LNCaP clone FGC (cell line): ENCODE data around the gene UNC13B.
"Not testable (repeated sequence)": the region's sequence is repeated elsewhere in the genome, so short reads cannot be mapped to it uniquely, and the experiment has no call there.

Experiments
- DNase-seq: peaks from one replicate; pipeline ENCODE4 v3.0.0-alpha.2; 2011; ENCODE audit warnings: low read depth
- H3K4me3 ChIP-seq: 2 replicates; pipeline ENCODE4 v1.5.1; 2011; ENCODE audit warnings: mild to moderate bottlenecking, low read depth, low read length, control low read depth
- TF ChIP-seq, protein P1 (sequence below): IDR thresholded peaks from 2 replicates; pipeline ENCODE4 v1.5.1; 2012; ENCODE audit warnings: mild to moderate bottlenecking; ENCODE audit not compliant: control insufficient read depth, insufficient read depth; ENCODE audit errors: extremely low read depth

The UNC13B gene

DNA sequence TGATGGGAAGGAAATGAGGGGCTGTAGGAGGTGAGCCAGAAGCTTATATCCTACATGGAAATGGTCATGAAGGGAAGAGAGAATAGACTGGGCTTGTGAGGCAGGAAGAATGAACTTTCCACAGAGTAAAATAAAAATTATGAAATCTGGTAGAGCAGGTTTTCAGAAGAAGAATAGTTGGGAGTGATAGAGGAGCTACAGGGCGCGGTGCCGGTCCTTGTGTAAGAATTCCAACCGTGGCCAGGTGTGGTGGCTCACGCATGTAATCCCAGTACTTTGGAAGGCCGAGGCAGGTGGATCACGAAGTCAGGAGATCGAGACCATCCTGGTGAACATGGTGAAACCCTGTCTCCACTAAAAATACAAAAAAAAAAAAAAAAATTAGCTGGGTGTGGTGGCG lies 8.9 kb upstream of the UNC13B start:
- TF ChIP-seq, protein P1, sequence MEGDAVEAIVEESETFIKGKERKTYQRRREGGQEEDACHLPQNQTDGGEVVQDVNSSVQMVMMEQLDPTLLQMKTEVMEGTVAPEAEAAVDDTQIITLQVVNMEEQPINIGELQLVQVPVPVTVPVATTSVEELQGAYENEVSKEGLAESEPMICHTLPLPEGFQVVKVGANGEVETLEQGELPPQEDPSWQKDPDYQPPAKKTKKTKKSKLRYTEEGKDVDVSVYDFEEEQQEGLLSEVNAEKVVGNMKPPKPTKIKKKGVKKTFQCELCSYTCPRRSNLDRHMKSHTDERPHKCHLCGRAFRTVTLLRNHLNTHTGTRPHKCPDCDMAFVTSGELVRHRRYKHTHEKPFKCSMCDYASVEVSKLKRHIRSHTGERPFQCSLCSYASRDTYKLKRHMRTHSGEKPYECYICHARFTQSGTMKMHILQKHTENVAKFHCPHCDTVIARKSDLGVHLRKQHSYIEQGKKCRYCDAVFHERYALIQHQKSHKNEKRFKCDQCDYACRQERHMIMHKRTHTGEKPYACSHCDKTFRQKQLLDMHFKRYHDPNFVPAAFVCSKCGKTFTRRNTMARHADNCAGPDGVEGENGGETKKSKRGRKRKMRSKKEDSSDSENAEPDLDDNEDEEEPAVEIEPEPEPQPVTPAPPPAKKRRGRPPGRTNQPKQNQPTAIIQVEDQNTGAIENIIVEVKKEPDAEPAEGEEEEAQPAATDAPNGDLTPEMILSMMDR, result no peak
- no peak overlapping the region for H3K4me3 ChIP-seq
- DNase-seq, result no peak

DNA sequence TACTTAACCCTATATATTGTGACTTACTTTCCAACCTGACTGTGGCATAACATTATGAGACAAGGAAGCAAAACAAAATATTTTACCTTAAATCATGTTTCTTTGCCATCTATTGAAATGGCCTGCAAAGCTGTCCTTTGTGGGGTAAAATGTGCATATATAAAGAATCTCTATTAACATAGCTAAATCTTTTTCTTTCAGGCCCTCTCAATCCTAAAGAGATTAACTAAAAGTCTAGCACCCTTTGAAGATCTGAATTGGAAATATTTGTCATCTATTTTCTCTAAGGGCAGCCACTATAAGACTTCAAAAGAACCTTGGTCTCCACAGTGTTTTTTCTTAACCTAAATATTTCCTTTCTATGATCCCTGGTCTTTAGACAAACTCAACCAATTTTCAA lies 5.0 kb upstream of the UNC13B start:
- DNase-seq, result no peak
- TF ChIP-seq, protein P1, result no peak
- no peak overlapping the region for H3K4me3 ChIP-seq

DNA sequence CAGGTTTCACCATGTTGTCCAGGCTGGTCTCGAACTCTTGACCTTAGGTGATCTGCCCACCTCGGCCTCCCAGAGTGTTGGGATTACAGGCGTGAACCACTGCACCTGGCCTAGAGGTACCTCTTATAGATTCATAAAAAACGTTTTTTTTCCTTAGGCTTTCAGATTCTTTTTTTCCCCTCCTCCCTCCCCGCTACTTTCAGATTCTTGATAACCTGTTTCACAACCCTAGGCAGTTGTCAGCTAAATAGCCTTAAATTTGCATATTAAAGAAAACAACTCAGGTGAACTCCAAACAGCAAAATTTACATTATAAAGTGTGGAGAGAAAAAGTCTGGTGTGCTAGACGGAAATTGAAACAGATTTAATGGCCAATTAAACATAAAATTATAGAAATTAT lies 4.0 kb upstream of the UNC13B start:
- DNase-seq, H3K4me3 ChIP-seq: not testable (repeated sequence)

DNA sequence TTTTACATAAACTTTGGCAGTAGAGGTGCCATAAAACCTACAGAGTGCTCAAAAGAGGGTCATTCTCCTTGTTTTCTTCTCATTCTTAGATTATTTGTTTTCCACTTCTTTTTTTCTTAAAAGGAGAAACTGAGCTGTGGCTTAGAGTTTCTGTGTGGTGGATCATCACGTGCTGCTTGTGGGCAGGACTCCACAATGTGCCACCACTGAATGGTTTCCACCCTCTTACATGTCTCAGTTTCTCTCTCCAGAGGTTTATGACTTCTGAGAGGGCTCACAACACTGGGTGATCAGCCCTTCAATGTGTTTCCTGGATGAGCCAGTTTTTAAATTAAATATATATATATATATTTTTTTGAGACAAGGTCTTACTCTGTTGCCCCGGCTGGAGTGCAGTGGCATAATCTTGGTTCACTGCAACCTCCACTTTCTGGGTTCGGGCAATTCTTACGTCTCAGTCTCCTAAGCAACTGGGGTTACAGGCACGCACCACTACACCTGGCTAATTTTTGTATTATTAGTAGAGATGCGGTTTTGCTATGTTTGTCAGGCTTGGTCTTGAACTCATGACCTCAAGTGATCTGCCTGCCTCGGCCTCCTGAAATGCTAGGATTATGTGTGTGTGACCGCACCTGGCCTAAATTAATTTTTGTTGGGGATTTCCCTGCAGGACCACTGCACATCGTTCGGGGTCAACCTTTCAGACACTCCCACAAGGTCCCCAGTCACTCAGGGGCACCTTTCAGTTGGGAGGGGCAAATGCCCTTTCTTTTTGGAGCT lies 3.1 kb upstream of the UNC13B start:
- H3K4me3 ChIP-seq, result no peak overlapping the region
- TF ChIP-seq, protein P1, result no peak
- DNase-seq, result no peak

DNA sequence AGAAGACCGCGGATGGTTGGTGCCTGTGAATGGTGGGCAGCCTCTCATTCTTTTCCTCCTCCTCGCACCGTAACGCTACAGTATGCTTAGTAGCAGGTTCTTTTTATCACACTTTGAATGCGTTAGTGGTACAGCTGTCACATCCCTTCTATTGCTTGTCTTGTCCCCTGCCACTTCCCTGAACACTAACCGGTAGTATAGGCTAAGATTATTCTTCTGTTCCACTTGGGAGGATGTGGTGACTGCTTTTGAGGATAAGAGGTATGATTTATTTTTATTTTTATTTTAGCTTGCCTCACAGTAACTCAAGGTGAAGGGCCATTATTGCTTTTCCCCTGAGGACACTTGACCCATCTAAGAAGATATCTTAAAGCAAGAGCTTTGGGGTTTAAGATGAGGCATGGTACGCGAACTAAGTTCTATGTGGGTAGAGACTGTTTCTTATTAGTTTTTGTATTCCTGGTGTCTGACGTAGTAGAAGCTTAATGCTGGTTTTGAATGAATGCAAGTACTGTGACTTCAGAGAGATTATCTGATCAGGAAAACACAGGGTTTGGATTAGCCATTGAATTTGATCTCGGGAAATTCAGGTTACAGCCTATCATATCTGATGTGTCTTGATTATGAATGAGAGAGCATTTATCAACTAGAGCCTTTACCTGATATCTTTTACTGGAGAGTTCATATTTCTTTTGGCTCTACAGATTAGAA lies 951 bp downstream of the UNC13B start:
- TF ChIP-seq, protein P1, result no peak
- DNase-seq, result no peak
- H3K4me3 ChIP-seq, result peak overlapping the region; percentile 69

DNA sequence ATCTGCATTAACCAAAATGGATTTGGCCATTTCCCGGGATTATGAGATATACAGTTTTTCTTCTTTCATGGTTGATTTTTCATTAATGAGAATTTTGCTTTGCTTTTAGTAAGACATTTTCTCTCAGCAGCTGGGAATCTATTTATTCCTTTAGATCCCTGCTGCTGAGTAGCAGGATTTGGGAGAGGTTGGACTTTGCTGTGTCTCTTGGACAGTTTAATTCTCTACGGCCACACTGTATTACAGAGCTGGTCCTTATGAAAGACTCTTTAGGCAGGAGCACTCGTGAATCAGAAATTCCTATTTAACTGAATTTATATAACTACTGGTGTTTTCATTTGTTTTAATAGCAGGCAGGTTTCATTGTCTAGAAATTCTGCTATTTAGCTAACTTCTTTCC lies 1.6 kb downstream of the UNC13B start:
- peak overlapping the region; percentile 69 for H3K4me3 ChIP-seq
- TF ChIP-seq, protein P1, result no peak
- DNase-seq, result no peak

DNA sequence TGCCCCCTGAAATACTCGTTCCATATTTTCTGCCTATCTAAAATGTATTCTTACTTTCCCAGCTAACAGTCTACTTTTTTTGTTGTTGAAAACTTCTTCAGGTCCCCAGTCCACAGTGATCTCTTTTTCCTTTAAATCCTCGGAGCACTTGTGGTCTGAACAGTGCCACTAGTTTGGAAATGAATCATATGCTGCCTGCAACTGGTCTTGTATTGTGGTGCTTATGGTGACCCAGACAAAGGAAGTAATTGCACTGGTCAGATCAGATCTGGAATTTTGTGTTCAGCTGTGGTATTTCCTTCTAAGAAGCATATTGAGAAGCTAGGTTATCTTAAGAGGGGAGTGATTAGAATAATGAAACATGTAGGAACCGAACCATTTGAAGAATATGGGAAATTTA lies 2.9 kb downstream of the UNC13B start:
- TF ChIP-seq, protein P1, result no peak
- no peak for DNase-seq

DNA sequence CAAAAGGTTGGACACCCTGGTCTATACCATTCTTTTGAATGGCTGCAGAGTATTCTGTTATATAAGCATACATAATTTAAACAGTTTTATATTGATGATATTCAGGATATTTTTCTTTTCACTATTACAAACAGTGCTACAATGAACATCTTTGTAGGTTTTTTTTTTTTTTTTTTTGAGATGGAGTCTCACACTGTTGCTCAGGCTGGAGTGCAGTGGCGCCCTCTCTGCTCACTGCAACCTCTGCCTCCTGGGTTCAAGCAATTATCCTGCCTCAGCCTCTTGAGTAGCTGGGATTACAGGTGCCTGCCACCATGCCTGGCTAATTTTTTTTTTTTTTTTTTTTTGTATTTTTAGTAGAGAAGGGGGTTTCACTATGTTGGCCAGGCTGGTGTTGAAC lies 5.6 kb downstream of the UNC13B start:
- H3K4me3 ChIP-seq, DNase-seq: not testable (repeated sequence)

More for the DNA sequence above, 2.9 kb downstream of the UNC13B start:
- H3K4me3 ChIP-seq, result no peak overlapping the region
